Hematopoietic multipotent progenitor cell treated with erythropoietin and hydrocortisone succinate and interleukin-3 and kit ligand, for 4 days (in vitro differentiated cells): ENCODE results near the gene CIROP.

Experiments used
- DNase-seq: peaks from one replicate; pipeline ENCODE4 v3.0.0-alpha.2; 2015

The CIROP gene

DNA sequence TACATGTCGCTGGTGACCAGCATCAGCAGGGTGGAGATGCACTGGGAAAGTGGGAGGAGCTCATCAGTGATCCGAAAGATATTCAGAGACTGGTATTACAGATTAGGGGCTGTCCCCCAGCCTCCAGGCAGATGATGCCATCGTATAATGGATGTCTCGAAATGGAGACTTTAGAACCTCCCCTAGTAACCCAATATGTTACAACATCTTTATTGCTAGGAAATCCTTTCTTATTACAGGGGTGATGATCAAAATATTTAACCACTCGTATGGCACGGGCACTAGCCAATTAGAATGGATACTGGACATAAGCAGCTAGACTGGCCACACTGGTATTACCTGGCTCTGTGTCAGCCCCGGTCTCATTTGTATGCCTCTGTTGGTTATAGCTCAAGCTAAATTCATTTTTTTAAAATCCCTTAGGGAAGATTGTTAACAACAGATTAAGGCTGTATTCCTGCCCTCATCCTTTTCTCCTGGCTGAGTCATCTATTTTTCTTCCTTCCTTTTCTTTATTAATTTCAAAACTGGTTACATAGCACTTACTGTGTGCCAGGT lies 25.0 kb upstream of the CIROP start:
- DNase-seq = no peak

GRCh38 chr14:23128969-23129758 lies 24.4 kb upstream of the CIROP start:
- peak; percentile 44 for DNase-seq

- no peak for DNase-seq
Observed at GRCh38 chr14:23127861-23128260, 23.1 kb upstream of the CIROP start.

DNA sequence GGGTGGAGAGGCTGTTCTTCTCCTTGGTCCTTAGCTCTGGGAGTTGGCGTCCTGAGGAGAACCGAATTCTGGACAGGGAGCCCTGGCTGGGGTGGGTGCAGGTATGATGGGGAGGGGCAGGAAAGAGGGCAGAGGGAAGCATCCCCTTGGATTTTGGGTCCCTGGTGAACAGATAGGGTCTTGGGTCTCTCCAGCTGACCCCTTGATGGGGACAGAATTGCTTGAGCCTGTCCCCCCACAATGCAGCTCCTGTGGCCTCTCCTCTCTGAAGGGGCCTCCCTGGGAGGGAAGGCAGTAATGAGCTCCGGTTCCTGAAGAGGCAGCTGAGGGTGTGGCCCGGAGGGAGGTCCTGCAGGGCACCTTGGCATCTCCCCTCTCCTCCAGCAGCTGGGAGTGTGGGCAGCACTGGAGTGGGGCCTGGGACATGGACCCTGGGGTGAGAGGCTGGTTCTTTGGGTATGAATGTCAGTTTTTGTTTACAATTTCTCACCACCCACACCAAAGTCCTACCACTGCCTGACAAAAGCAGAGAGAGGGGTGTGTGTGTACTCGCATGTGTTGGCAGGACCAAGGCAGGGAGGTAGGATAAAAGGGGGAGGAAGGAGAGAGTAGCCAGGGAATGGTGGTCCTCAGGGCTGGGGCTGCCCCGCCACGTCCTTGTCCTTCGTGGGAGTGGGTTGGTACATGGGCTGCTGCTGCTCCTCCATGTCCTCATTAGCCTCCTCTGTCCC lies 21.9 kb upstream of the CIROP start:
- no peak for DNase-seq

DNA sequence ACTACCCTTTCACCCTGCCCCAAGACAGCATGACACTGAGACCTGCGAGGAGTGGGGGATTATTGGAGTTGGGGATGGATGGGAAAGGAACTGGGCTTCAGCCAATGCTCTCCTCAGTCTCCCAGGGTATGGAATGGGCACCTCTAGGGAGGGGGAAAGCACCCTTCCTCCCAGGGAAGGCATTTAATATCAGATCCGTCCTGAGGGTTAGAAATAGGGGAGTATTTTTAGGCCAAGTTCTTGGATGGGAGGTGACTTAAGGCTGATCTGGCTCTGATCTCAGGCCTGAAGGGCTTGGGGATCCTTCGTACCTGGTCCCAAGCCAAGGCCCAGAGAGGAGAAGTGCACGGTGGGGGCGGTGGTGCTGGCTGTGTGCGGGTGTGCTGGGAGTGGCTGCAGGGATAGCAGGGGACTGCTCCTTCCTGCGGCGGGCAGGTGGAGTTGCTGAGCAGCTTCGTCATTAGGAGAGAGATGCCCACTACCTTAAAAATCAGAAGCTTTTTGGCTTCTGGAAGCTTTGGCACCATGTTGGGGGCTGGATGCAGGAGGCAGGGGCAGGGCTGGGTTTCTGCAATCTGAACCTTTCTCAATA lies 21.2 kb upstream of the CIROP start:
- no peak for DNase-seq

- DNase-seq = no peak
Observed at GRCh38 chr14:23125011-23125410, 20.2 kb upstream of the CIROP start.

- DNase-seq = no peak
Observed at GRCh38 chr14:23124337-23124954, 19.7 kb upstream of the CIROP start.

DNA sequence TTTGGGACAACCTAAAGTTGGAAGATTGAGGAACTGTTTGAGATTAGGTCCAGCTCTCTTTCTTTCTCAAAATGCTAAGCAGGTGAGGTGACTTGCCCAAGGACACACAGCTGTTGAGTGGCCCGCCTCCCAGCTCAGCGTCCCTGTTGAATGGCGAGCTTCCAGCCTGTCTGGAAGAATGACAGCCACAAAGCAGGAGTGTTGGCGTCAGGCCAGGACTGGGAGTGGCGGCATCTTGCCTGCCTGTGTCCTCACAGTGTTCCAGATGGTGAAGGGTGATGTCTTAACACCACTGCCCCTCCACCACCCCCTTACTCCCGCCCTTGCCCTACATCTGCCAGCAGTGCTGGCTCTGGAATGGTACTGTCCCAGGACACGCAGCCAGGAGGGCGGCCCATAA lies 18.6 kb upstream of the CIROP start:
- peak; percentile 40 for DNase-seq

GRCh38 chr14:23122086-23122485 lies 17.3 kb upstream of the CIROP start:
- no peak for DNase-seq

DNA sequence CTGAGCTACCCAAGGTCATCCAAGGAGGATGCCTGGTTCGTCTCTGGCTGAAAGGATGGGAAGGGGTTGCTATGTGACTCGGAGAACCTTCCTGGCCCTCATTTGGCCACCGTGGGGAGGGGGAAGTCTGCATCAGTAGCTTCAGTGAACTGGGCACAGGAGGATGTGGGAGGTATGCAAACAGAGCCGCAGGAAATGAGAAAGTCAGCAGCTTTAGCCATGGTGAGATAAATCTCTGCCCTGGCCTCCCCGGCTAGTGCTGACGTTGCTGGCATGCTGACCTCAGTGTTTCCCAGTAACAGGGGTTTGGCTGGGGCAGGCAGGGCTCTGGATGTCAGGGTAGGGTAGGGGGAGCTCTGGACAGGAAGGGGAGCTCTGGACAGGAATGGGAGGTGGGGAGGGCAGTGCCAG lies 16.6 kb upstream of the CIROP start:
- no peak for DNase-seq

DNA sequence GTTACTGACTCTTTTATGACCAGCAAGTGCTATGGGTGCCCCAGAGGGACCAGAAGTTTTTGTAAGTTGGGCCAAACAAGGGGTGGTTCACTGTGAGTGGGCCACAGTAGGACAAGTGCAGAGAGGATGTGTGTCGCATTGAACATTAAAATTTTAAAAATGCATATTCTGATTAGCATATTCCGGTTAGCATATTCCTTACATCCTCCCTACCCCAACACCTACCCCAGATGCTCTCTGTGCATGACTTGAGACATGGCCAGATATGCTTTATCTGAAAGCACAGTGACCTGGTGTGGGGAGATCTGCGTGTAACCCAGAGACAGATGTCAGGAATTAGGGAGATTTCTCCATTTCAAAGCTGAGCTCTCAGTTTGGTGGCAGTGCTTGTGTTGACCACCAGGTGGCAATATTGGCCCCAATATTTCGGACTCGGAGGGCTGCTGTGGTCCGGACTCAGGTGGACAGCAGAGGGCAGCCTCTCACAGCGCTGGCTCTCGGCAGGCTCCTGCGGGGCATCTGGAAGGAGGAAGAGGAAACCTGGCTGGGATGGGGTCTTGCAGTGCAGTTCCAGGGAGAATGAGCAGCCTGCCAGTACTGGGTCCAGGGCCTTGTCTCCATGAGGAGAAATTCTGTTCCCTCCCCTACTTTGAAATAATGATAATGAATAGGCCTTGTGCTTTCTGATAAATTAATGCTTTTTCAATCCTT lies 15.9 kb upstream of the CIROP start:
- DNase-seq = peak; percentile 95

GRCh38 chr14:23119363-23120327 lies 14.9 kb upstream of the CIROP start:
- peak; percentile 82 for DNase-seq

DNA sequence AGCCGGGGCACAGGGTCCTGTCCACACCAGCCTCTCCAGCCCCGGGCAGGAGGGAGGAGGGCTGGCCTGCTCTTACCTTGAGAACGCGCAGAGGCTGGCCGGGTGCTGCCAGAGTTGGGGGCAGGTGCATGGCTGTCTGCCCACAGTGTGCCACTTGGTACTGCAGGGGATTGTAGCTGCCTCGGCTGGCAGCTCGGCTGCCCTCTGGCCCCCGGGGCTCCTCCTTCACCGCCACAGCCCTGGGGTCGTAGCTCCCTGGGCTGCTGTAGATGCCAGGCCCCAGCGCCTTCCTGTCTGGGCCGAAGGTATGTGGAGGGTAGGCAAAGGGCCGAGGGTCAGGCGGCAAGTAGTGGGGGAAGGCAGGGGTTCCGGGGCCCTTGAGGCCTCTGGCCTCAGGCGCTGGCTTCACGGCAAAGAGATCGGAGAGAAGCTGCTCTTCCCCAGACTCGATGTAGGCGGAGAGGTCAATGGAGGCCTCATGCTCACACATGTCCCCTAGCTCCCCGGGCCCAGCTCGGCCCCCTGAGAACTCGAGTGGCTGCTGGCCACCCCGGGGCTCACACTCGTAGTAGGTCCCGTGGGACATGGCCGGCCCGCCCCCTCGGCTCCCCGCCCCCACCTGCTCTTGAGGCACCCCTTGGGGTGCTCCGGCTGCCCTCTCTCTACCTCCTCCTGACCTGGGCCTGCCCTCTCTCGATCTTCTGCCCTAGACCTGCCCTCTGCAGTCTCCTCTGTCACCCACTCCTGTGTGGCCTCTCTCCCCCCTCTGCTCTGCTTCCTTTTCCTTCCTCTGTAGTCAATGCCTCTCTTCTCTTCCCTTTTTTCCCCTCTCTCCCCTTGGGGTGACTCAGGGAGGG lies 13.9 kb upstream of the CIROP start, which contains the start of gene CEBPE:
TSS of gene CEBPE (minus strand) at position 750 of the 857 bp plus-strand sequence. CDS start at position 586, 164 bp downstream.
- peak; percentile 46 for DNase-seq

GRCh38 chr14:23117371-23118020 lies 12.7 kb upstream of the CIROP start:
- DNase-seq = no peak

- DNase-seq = no peak
Observed at GRCh38 chr14:23115918-23116317, 11.1 kb upstream of the CIROP start.

DNA sequence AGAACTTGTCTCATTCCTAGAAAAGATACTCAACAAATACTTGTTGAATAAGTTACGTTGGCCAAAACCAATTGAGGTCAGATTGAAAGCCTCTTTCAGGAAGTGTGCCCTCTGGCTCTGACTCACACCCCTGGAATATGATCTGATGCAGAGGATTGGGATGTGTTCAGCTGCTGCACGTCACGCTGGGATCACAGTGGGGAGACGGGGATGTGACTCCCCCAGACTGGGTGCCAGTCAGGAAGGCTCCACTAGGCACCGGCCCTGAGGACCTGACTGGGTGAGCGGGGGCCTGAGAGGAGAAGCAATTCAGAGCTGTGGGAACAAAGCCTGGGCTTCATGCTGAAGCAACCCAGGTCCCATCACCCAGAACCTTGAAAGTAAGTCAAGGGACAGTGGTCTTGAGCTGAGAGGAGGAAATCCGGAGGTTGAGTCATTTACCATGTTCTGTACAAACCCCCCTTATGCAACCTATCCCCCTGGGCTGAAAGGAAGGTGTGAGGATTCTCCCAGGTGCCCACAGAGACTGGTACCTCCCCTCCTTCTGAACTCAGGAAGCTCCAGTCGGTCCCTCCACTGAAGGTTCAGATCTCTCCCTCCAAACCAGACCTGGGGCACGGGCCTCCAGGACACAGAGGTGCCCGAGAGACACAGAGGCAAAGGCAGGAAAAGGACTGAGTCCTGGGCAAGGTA lies 10.4 kb upstream of the CIROP start:
- DNase-seq = no peak

- DNase-seq = no peak
Observed at GRCh38 chr14:23114669-23115038, 9.9 kb upstream of the CIROP start.

DNA sequence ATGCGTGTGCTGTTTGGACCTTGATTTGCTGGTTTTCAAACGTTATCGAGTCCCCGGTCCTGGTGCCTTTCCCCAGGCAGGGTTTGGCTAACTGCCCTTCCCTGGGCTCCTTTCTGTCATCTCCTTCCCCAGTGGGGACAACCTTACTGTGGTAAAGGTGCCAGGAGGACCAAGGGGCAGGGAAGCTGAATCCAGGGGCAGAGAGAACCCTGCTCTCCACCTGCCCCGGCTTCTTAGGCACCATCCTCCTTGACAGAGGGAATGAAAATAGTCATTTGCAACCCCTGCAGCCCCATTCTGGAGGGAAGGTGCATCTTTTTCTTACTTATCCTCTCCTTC lies 9.3 kb upstream of the CIROP start:
- DNase-seq = no peak
